Measurements from ENCODE around the gene EPB41L3. TPM values are rescaled to one million over a fixed set of nuclear protein-coding genes. Genes with fewer than 3 reads are reported as not detected.

Gene EPB41L3
- total and polyA plus RNA-seq, 10 of the 15 experiments (the other 5 are each of a cell fraction or from before 2014, with no cell fraction given), result 0.11 to 0.69 (median 0.23) TPM; not detected in 6

- Histone ChIP-seq H3K36me3 (ENCODE audit: control insufficient read depth in 2 of 2, insufficient read depth in 2 of 2, low read length in 1 of 2) (no peaks in the 10 kb centered on the region), H3K9me3 (replicated peaks; ENCODE audit: control insufficient read depth, insufficient read depth, low read length) (no peaks in the 10 kb centered on the region), H3K4me1 (ENCODE audit: control insufficient read depth, insufficient read depth, low read length) (no peaks in the 10 kb centered on the region), H3K79me2 (ENCODE audit: control insufficient read depth, insufficient read depth, low read length) (no peaks in the 10 kb centered on the region), H3K4me3 (no peak overlapping the region), H3K27me3 (replicated peaks in 1 of 2; ENCODE audit: control insufficient read depth in 2 of 2, insufficient read depth in 2 of 2, low read length in 1 of 2) (no peaks in the 10 kb centered on the region), H3K27ac (ENCODE audit: control insufficient read depth, insufficient read depth) (no peak overlapping the region), H3K9ac (ENCODE audit: control insufficient read depth, insufficient read depth, low read length) (no peak overlapping the region), H4K20me1 (ENCODE audit: control insufficient read depth, insufficient read depth) (no peaks in the 10 kb centered on the region), H3K4me2 (ENCODE audit: control insufficient read depth, insufficient read depth) (no peak overlapping the region), H2AFZ (ENCODE audit: control insufficient read depth, low read depth, low read length) (no peak overlapping the region)
- DNase-seq (ENCODE audit: low read depth, low spot score) (no peak), ATAC-seq (no peak), FAIRE-seq (no peak)
- SMC1A ChIA-PET (ENCODE audit: uncharacterized antibody, unreplicated experiment), result interaction anchor here (0.6 kb wide), 1 partner anchor 140 kb away, joined by 3 read pairs; no protein-coding TSS in a partner anchor
- POLR2A ChIA-PET, result no interaction called here
- in situ Hi-C loops (cut with MboI) (no loop called here), intact Hi-C loops (cut with micrococcal nuclease; ENCODE audit: unreplicated experiment) (no loop called here)
- BruUV-seq (replicated peaks), result no TSS peak
- WGBS (ENCODE audit: insufficient coverage, insufficient replicate concordance, low lambda C conversion rate, missing lambda C conversion rate), result 17% methylated on average over 3 of the region's 3 CpGs
- CTCF ChIA-PET, result no interaction called here
- TF ChIP-seq ZBTB4 (CRISPR knock-in tag; IDR thresholded peaks at IDR 0.05), result no peak
- TF ChIP-seq HSF1 (IDR thresholded peaks at IDR 0.05; ENCODE audit: low read depth, low read length), result no peak
- TF ChIP-seq ETV6 (conservative IDR thresholded peaks at IDR 0.05 in 1 of 2, IDR thresholded peaks at IDR 0.05 in 1 of 2; ENCODE audit: borderline replicate concordance in 1 of 2, low read depth in 1 of 2), result no peak
- no peak for TF ChIP-seq GABPA (IDR thresholded peaks at IDR 0.05; ENCODE audit: low read depth)
- no peak for TF ChIP-seq CEBPZ (IDR thresholded peaks at IDR 0.05; ENCODE audit: low read depth, low read length)
- TF ChIP-seq POLR2AphosphoS2 (IDR thresholded peaks at IDR 0.05; ENCODE audit: low read depth, low read length), result no peak
- TF ChIP-seq USF2 (IDR thresholded peaks at IDR 0.05; ENCODE audit: borderline replicate concordance, low read depth, low read length), result no peak
- no peak for TF ChIP-seq PML (IDR thresholded peaks at IDR 0.05; ENCODE audit: low read length)
- TF ChIP-seq SIX5 (IDR thresholded peaks at IDR 0.05; ENCODE audit: low read depth, low read length, severe bottlenecking), result no peak
- RAD21 ChIA-PET (ENCODE audit: unreplicated experiment), result no interaction called here
These were observed 19.1 kb downstream of the EPB41L3 start for GRCh38 chr18:5524660-5525059.

All from GM12878 (cell line).